ENCODE data around the gene OXSM. TPM values are rescaled to one million over a fixed set of nuclear protein-coding genes. Genes with fewer than 3 reads are reported as not detected.

Gene OXSM
- 10 to 100 TPM in 1 of 3 donors, 1 to 10 TPM in 2; 6.9 to 10.3 (median 9.5) TPM for polyA plus RNA-seq

DNA sequence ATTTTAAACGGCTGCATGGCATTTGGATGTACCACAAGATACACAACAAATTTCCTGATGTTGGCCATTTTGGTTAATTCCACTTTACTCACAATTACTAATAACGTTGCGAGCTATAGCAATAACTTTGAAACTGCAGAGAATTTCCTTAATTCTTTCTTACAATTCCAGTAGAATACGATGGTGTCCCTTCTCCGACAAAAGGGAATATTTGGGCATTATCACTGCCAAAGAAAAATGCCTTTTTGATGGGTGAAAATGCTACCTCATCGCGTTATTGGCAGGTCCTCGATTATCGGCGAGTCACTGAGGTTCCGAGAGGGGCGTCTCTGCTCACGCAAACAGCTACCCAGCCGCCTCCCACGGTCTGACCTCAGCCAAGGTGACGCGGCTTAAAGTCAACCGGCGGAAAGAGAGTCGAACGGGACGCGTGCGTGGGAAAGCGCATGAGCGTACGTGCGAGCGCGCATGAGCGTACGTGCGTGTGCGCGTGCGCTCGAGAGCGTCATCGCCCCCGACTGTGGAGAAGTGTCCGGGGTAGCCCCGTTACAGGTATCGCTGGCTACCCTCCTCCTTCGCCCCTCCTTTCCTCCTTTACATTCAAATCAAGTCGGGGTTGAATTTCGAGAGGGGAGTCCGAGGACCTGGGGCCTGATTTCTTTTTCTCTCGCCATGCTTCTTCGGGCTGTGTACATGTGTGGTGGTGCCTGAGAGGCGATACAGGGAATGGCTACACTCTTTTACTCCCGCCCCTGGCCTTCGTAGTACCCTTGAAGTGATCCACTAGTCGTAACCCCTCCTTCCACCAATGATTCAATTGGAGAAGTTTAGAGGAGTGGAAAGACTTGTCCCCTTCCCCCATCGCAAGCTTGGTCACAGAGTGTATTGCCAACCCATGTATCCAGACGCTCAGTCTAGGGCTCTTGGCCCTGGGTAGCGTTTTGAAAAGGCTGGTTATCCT, at the start of gene OXSM:
Gene OXSM, plus strand, starts transcription at position 495 of the 961 bp plus-strand sequence. CDS start 931 bp downstream, outside the sequence.
- 1 to 2% (median 1%) methylated on average over 56 of the region's 56 CpGs for WGBS, 3 donors
- no peak within 1 kb of the TSS for H3K27ac ChIP-seq (ENCODE audit: low read depth, low read length)

DNA sequence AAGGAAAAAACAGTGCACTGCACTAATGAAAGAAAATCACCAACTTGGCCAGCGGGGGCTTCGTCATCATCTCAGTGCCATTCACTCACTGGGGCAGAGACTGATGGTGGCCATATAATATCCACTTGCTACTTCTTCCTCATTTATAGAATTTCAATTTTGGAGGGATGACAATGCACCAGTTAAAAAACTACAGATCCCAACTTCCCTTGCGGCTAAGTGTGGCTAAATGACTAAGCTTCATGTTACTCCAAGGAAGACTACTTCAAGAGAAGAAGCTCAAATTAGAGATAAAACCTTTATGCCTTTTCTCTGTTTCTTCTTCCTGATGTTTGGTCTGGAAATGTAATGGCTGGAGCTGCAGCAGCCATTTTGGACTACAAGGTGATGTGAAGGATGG, 45.4 kb upstream of the OXSM start:
- H3K27ac ChIP-seq (ENCODE audit: low read depth, low read length): no peak overlapping the region
- WGBS, 3 donors: 96 to 98% (median 98%) methylated on average over 3 of the region's 3 CpGs

DNA sequence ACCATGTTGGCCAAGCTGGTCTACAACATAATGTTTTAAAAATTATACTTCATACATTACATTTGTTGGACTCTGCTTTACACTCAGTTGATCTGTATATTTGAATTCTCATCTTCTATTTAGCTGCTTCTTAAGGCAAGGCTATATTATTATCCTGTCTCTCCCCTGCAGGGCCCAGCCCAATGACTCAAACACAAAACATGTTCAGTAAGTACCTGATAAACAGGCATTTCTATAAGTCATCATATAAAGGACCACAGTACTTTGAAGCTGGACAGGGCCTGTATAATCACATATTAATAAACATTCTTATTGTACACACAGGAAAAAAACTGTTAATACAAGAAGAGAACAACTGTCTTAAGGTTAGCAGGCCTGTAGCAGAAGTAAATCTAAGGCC, 42.9 kb upstream of the OXSM start:
- H3K27ac ChIP-seq (ENCODE audit: low read depth, low read length): no peak overlapping the region

DNA sequence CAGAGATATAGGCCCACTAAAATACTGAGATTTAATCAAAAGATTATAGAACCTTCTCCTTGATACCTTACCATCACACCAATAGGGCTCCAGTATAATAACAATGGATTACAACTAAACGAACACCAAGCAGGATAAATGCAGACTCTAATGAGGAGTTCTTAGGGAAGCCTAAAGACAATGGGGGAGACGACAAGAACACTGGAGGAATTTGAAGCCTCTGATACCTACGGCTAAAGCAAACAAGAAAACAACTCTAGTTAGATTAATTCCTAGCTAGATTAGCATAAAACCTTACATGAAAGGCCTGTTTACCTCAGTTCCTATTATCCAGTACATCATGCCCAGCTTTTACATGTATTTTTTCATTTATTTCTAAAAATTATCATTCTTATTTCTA, 41.7 kb upstream of the OXSM start:
- no peak overlapping the region for H3K27ac ChIP-seq (ENCODE audit: low read depth, low read length)
- 77 to 96% (median 92%) methylated on average over 3 of the region's 3 CpGs for WGBS, 3 donors

DNA sequence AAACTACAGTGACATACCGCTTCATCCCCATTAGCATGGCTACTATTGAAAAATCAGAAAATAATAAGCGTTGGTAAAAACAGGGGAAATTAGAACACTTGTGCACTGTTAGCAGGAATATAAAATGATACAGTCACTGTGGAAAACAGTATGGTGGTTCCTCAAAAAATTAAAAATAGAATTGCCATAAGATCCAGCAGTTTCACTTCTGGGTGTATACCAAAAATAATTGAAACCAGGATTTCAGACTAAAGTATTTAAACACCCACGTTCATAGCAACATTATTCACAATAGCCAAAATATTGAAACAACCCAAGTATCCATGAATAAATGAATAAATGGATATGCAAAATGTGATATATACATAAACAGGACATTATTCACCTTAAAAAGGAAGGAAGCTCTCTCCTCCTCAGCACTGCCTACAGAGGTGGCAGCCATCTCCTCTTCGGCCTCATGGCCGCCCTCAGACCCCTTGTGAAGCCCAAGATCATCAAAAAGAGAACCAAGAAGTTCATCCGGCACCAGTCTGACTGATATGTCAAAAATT, 40.8 kb upstream of the OXSM start:
- WGBS, 3 donors: 76 to 88% (median 78%) methylated on average over 6 of the region's 6 CpGs

DNA sequence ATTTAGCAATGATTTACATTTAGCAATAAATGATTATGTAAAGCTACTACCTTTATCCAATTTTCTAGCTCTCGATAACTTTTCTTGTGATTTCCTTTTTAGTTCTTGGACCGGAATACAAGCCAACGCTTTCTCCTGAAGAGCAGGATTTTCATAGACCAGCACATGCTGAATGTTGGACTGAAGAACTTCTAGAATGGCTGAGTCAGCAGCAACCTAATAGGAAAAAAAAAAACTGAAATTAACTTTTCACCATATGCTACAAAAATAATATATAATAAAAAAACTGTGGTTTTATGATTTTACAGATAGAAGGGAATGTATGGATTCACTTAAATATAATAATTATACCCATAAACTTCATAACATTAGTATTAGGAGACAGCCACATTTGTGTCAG, 38.8 kb upstream of the OXSM start:
- 85 to 97% (median 91%) methylated on average over 3 of the region's 3 CpGs for WGBS, 3 donors
- no peak overlapping the region for H3K27ac ChIP-seq (ENCODE audit: low read depth, low read length)

More for the DNA sequence above, 40.8 kb upstream of the OXSM start:
- H3K27ac ChIP-seq (ENCODE audit: low read depth, low read length): no peak overlapping the region

DNA sequence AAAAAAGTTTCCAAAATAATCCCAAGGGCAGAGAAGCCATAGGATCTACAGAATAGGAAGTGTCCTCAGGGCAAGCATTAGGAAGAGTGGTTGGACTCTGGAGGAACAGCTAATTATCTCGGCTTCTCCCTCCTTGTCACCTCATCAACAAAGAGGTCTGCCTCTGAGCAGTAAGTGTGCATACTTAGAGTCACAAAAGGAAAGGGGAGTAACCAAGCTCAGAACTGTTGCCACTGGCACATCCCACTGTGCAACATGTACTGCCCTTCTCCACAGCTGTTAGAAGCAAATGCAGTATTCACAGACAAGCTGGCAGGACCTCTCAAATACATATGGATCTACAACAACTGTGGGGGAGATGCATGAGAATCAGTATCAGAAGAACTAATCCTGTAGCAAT, 38.2 kb upstream of the OXSM start:
- 82 to 93% (median 89%) methylated on average over 1 of the region's 1 CpG for WGBS, 3 donors
- H3K27ac ChIP-seq (ENCODE audit: low read depth, low read length): no peak overlapping the region

DNA sequence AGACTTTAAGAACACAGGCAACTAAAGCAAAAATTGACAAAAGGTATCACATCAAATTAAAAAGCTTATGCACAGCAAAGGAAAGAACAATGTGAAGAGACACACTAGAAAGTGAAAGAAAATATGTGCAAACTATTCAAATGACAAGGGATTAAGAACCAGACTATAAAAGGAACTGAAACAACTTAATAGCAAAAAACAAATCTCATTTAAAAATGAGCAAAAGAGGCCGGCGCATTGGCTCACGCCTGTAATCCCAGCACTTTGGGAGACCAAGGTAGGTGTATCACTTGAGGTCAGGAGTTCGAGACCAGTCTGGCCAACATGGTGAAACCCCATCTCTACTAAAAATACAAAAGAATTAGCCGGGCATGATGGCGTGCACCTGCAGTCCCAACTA, 21.0 kb upstream of the OXSM start:
- WGBS, 3 donors: 94 to 98% (median 97%) methylated on average over 6 of the region's 6 CpGs
- no peak overlapping the region for H3K27ac ChIP-seq (ENCODE audit: low read depth, low read length)

DNA sequence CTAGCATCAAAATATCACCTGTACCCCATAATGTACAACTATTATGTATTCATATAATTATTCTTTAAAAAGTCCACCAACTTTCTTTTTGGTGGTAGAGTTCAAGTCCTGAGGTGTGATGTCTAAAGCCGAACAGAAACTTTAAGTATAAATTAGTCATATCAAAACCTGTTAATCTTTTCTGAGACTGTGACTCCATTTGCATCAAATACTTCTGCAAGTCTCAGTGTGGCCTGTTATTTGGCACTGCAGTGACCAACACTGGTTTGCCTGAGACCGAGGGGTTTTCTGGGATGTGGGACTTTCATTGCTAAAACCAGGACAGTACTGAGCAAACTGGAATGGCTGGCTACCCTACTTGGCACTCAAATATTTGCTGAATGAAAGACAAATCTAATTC, 14.0 kb upstream of the OXSM start:
- no peak overlapping the region for H3K27ac ChIP-seq (ENCODE audit: low read depth, low read length)
- 95 to 98% (median 96%) methylated on average over 2 of the region's 2 CpGs for WGBS, 3 donors

DNA sequence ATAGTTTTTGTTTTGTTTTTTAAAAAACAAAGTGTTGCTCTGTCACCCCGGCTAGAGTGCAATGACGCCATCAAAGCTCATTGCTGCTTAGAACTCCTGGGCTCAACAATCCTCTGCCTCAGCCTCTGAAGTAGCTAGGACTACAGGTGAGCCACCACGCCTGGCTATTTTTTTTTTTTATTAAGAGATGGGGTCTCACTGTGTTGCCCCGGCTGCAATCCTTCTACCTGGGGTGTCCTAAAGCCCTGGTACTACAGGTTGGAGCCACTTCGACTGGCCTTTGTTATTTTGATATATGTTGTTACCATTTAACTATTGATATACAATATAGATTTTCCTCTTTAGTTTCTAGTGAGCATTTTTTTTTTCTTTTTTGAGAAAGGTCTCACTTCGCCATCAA, 9.3 kb upstream of the OXSM start:
- no peak overlapping the region for H3K27ac ChIP-seq (ENCODE audit: low read depth, low read length)
- WGBS, 3 donors: 92 to 98% (median 93%) methylated on average over 6 of the region's 6 CpGs

DNA sequence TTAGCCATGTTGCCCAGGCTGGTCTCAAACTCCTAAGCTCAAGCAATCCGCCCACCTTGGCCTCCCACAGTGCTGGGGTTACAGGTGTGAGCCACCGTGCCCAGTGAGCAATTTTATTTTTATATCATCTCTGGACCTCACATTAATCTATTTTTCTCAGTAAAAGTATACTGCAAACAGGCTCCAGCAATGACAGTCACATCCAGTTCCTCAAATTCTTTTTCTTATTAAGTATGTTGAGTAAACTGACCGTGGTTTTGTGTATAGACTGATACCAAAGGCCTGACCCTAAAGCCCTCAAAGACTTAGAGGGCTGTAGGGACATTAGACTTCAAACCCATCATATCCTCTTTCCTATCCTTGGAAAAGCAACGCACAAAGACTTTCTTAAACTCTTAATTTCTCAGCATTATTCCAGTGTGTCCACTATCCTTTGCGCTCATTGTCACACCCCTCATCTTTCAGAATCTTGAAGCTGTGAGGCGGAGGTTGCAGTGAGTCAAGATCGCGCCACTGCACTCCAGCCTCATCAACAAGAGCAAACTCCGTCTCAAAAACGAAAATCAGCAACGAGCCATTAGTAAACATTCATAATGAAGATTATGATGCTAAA, 8.6 kb upstream of the OXSM start:
- H3K27ac ChIP-seq (ENCODE audit: low read depth, low read length): no peak overlapping the region
- 84 to 89% (median 85%) methylated on average over 11 of the region's 11 CpGs for WGBS, 3 donors

DNA sequence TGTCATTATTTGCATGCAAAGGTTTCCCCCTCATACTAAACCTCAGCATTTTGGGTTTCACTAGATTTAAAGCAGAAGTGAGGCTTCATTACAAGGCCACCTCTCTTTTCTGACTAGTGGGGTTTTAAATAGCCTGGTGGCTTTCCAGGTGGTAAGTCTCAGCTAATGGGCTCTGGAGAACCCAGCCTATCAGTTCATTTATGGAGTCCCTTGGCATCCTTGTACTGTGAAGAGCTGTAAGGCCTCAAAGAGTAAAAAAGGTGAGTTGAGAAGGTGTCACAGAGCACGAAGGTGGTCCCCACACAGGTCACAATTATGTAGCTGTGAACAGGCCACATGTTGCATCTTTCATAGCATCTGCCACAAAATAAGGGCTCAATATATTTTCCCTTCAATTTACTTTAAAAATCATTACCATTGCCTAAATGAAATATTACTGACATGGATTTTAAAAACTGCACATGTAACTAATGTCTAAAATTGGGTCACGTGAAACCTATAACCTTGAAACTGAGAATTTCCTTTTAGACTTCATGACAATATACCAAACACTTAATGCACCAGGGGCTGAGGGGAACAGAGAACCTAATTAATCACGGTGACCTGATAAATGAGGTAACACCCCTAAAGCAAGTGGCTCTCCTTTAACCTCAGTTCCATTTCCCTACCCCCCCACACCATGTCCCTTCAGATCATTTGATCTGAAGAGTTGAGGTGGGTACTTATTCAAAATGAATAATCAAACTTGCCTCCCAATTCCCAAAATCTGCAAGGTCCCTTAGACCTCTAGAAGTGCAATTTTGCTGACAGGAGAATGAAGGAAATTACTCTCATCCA, 7.9 kb upstream of the OXSM start:
- no peak overlapping the region for H3K27ac ChIP-seq (ENCODE audit: low read depth, low read length)
- 27 to 55% (median 51%) methylated on average over 3 of the region's 3 CpGs for WGBS, 3 donors

DNA sequence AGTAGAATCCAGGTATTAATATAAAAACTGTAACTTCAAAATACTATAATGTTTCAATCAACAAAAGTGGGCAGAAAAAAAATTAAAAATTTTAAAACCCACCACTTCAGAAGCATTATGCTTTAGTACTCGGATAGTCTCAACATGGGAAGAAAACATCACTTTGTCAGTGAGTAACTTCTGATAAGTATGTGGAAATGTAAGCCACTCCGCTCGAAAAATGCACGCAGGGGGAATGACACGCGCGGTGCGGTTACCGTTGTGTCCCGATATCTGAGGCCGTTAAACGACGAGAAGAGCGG, 7.3 kb upstream of the OXSM start:
- H3K27ac ChIP-seq (ENCODE audit: low read depth, low read length): no peak overlapping the region
- WGBS, 3 donors: 0 to 1% (median 1%) methylated on average over 14 of the region's 14 CpGs

DNA sequence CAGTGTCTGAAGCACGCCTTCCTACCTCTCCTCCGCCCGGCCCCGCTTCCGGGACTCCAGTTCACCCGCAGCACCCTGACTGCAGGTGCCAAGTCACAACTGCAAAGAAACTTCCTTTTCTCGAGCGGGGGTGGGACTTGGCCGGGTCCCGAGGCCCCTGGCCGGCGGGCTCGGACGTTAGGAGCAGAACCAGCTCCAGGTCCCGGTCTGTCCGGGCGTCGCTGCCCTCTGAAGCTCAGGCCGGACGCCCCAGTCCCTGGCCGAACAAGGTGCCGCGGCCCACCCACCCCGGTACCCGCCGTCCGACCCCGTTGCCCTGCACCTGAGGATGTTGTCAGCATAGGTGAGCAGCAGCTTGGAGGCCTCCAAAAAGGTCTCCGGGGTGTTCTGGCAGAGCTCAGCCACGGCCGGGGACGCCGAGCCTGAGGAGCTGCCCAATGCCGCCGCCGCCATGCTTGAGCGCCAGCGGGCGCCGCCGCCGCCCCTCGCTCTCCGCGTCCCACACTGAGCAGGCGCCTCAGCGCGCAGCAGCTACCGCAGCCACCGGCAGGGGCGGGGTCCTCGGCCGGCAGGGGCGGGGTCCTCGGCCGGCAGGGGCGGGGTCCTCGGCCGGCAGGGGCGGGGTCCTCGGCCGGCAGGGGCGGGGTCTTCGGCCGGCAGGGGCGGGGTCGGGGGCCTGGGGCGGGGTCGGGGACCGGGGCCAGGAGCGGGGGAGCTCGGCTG, 6.8 kb upstream of the OXSM start, which contains the start of gene NGLY1:
Gene NGLY1, minus strand, starts transcription at position 506 of the 723 bp plus-strand sequence. Its CDS starts 53 bp downstream, at position 453.
- no peak within 1 kb of the TSS for H3K27ac ChIP-seq (ENCODE audit: low read depth, low read length)

DNA sequence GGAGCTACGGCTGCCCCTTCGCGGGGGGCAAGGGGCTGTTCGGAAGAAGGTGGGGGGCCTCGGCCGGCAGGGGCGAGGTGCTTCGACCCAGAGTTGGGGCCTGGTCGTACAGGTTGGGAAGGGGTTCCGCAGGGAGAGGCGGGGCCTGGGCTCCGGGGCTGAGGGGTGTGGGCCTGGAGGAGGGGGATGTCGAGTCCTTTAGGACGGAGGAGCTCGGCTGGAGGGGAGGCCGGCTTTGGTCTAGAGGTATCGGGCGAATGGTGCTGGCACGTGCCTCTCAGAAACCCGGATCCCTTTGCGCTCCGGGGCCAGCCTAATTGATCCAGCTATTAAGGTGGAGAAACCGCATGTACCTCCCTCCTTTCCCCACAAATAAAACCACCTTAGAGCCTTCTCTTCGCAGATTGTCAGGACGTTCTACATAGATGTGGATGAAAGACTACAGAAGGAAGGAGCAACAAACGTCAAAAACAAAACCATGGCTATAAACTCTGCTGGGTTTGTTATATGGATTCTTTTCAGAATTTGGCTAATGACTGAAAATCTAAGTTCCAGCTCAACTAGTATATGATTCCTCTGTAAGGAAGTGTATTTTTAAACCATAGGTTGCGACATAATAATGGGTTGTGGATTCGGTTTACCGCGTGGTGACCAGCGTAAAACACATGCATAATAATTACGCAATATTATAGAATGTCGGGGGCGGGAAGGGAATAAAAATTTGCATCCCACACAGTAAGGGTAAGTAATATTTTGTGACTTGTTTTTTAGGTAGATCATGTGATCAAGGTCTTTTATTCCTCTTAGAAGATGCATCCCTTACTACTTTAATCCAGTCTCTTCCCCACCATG, 6.0 kb upstream of the OXSM start:
- H3K27ac ChIP-seq (ENCODE audit: low read depth, low read length): no peak overlapping the region
- WGBS, 3 donors: 11 to 19% (median 12%) methylated on average over 29 to 34 of the region's 34 CpGs

More for the DNA sequence above, 6.8 kb upstream of the OXSM start, which contains the start of gene NGLY1:
- 0 to 1% (median 1%) methylated on average over 51 to 69 of the region's 72 CpGs for WGBS, 3 donors

DNA sequence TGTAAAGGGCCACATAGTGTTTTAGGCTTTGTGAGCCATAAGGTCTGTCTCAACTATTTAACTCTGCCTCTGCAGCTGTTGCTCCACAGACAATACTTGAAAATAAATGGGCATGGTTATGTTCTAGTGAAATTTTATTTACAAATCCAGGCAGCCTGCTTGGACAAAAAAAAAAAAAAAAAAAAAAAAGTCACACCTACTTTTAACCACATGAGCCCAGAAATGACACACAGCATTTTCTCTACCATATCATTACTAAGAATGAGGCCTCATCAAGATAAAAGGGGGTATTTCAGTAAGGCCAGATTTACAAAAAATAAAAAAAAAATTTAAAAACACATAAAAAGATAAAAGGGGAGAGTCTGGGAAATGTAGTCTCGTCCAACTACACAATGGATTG, 4.9 kb upstream of the OXSM start:
- H3K27ac ChIP-seq (ENCODE audit: low read depth, low read length): no peak overlapping the region
- 97 to 100% (median 97%) methylated on average over 1 of the region's 1 CpG for WGBS, 3 donors

DNA sequence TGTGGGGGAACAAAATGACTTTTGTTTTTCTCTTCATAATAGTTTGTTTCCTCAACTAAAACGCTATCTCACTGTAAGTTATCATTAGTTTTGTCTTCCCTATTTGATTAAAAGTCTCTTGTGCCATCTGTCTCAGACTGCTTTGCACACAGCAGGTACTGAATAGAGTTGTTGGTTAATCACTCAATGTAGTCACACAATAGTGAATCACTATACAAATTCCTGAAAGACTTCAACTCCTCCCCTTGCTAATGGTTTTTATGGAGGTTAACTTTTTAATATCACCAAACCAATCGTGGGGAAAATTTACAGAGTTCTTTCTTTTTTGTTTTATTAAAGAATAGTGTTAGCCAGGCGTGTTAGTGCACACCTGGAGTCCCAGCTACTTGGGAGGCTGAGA, 4.1 kb upstream of the OXSM start:
- H3K27ac ChIP-seq (ENCODE audit: low read depth, low read length): no peak overlapping the region
- WGBS, 3 donors: 84 to 88% (median 87%) methylated on average over 3 of the region's 3 CpGs

All from adipose tissue (tissue), 3 donors.